ENCODE measurements around the gene SNX21.

- TF ChIP-seq CTCF (IDR thresholded peaks at IDR 0.05; ENCODE audit: low read depth, low read length, missing input control) (no peak), MAX (IDR thresholded peaks at IDR 0.05) (no peak), FOXA1 (IDR thresholded peaks at IDR 0.05) (no peak), JUND (IDR thresholded peaks at IDR 0.05) (no peak), ZBTB33 (IDR thresholded peaks at IDR 0.05) (no peak), NR2F2 (IDR thresholded peaks at IDR 0.05) (no peak)
Observed at GRCh38 chr20:45873409-45874103, 40.0 kb downstream of the SNX21 start.
